B cell (primary cell): ENCODE measurements around the gene SLITRK2. TPM values are rescaled to one million over a fixed set of nuclear protein-coding genes. Genes with fewer than 3 reads are reported as not detected.

ENCODE experiments used
- ATAC-seq: fragments of 200-7000 bp; cut with Tn5 transposase; one replicate; pipeline ENCODE4 v1.10.0; 2021; ENCODE audit warnings: low read depth, mild to moderate bottlenecking, moderate number of reproducible peaks, moderate library complexity
- CTCF ChIA-PET: fragments of 350-600 bp; sonication (Branson Sonifier 250); formaldehyde crosslinking; loops from one replicate; lab custom pipeline; 2021; ENCODE audit warnings: antibody characterized with exemption, inconsistent platforms; lab: Charles Lee
- POLR2A ChIA-PET: fragments of 350-600 bp; sonication (Branson Sonifier 250); formaldehyde crosslinking; loops from one replicate; lab custom pipeline; 2021; ENCODE audit warnings: antibody characterized with exemption; lab: Charles Lee
- DNase-seq: peaks from one replicate; pipeline ENCODE4 v3.0.0; 2013
- H2AFZ ChIP-seq: 2 replicates; pipeline ENCODE4 v1.6.1; 2012; ENCODE audit warnings: mild to moderate bottlenecking, low read depth, low read length; ENCODE audit not compliant: insufficient read depth, poor library complexity, severe bottlenecking
- H3K27ac ChIP-seq, 2 donors: 1 replicate in 1 of 2; 2 replicates in 1 of 2; pipeline ENCODE4 v1.5.1; 2012 to 2013; ENCODE audit warnings: low read length in 2 of 2, mild to moderate bottlenecking in 2 of 2, moderate library complexity in 1 of 2
- H3K27me3 ChIP-seq, 4 experiments: fragments of 200-600 bp in 1 of 4; sonication (generic) in 1 of 4; replicated peaks in 1 of 4; 1 replicate in 2 of 4; 2 replicates in 2 of 4; pipeline versions ENCODE4 v1.6.1 to v1.7.0; 2013 to 2016; ENCODE audit warnings: low read length in 3 of 4, mild to moderate bottlenecking in 2 of 4, mixed read lengths in 1 of 4, moderate library complexity in 1 of 4; ENCODE audit not compliant: insufficient read depth in 4 of 4, control insufficient read depth in 3 of 4; ENCODE audit errors: control extremely low read depth in 1 of 4
- H3K36me3 ChIP-seq, 2 experiments: replicated peaks in 1 of 2; 1 replicate in 1 of 2; 2 replicates in 1 of 2; pipeline versions ENCODE4 v1.6.1 to v1.7.1; 2013; ENCODE audit warnings: low read length in 1 of 2; ENCODE audit not compliant: insufficient read depth in 2 of 2, control insufficient read depth in 1 of 2; ENCODE audit errors: control extremely low read depth in 1 of 2, extremely low read depth in 1 of 2
- H3K4me1 ChIP-seq, 2 donors: fragments of 200-600 bp in 1 of 2; sonication (generic) in 1 of 2; 1 replicate in 1 of 2; 2 replicates in 1 of 2; pipeline versions ENCODE4 v1.5.1 to v1.6.1; 2013 to 2017; ENCODE audit warnings: low read length in 2 of 2; ENCODE audit not compliant: control insufficient read depth in 2 of 2, insufficient read depth in 2 of 2
- H3K4me2 ChIP-seq: replicated peaks from 2 replicates; pipeline ENCODE3; 2012; ENCODE audit warnings: mild to moderate bottlenecking, low read depth, low read length; ENCODE audit not compliant: poor library complexity, severe bottlenecking
- H3K4me3 ChIP-seq, 5 experiments: fragments of 200-600 bp in 1 of 5; sonication (generic) in 1 of 5; 1 replicate in 3 of 5; 2 replicates in 2 of 5; pipeline versions ENCODE4 v1.5.1 to v1.7.0; 2011 to 2016; ENCODE audit warnings: low read length in 4 of 5, mild to moderate bottlenecking in 4 of 5, low read depth in 2 of 5, control low read depth in 1 of 5, moderate library complexity in 1 of 5; ENCODE audit not compliant: insufficient read depth in 1 of 5; ENCODE audit errors: control extremely low read depth in 1 of 5, extremely low read depth in 1 of 5
- H3K79me2 ChIP-seq: fragments of 200-600 bp; sonication (generic); one replicate; pipeline ENCODE4 v1.6.0; 2016; ENCODE audit warnings: low read length; ENCODE audit not compliant: control insufficient read depth, insufficient read depth
- H3K9ac ChIP-seq: fragments of 200-600 bp; sonication (generic); 2 replicates; pipeline ENCODE4 v1.6.1; 2017; ENCODE audit warnings: mild to moderate bottlenecking, low read length, moderate library complexity
- H3K9me3 ChIP-seq, 3 donors: one replicate each; pipeline versions ENCODE4 v1.6.1 to v1.7.1; 2013; ENCODE audit warnings: low read length in 2 of 3; ENCODE audit not compliant: control insufficient read depth in 2 of 3, insufficient read depth in 1 of 3; ENCODE audit errors: control extremely low read depth in 1 of 3
- H4K20me1 ChIP-seq: 2 replicates; pipeline ENCODE4 v1.6.0; 2012; ENCODE audit warnings: mild to moderate bottlenecking, low read length; ENCODE audit not compliant: insufficient read depth, control insufficient read depth, poor library complexity, severe bottlenecking
- H3K27ac Mint-ChIP-seq: one replicate; pipeline ENCODE4 v1.8.0; 2021; ENCODE audit warnings: mixed read lengths
- H3K27me3 Mint-ChIP-seq: one replicate; pipeline ENCODE4 v1.8.0; 2021; ENCODE audit warnings: mixed read lengths
- H3K4me1 Mint-ChIP-seq: one replicate; pipeline ENCODE4 v1.8.0; 2021; ENCODE audit warnings: mixed read lengths
- H3K4me3 Mint-ChIP-seq: one replicate; pipeline ENCODE4 v1.8.0; 2021; ENCODE audit warnings: mixed read lengths
- H3K9me3 Mint-ChIP-seq: one replicate; pipeline ENCODE4 v1.8.0; 2022; ENCODE audit warnings: mixed read lengths; ENCODE audit not compliant: insufficient read depth
- EZH2 ChIP-seq: IDR thresholded peaks from 2 replicates; pipeline ENCODE4 v1.6.1; 2012; ENCODE audit warnings: borderline replicate concordance, low read depth, mild to moderate bottlenecking, moderate library complexity, low read length; ENCODE audit not compliant: insufficient read depth, poor library complexity, severe bottlenecking
- WGBS: methylation state at CpG from one replicate; pipeline ENCODE4 v1.1.5; 2013; ENCODE audit warnings: missing lambda C conversion rate; ENCODE audit not compliant: insufficient coverage; 5-methylcytosine and 5-hydroxymethylcytosine counted together
- intact Hi-C: fragments of 100-400 bp; cut with micrococcal nuclease; formaldehyde crosslinking; loops from one replicate; pipeline ENCODE4 v1.10.0; 2022
- polyA plus RNA-seq: library from polyadenylated mRNA; depleted of rRNA; stranded (reverse); fragments of >200 nt; gene quantifications from 2 replicates; pipeline ENCODE4 v1.2.3, GENCODE V29; 2012
- small RNA-seq: library from RNA; depleted of rRNA; stranded (forward); fragments of <200 nt; gene quantifications from one replicate; pipeline ENCODE3, GENCODE V24; 2012; ENCODE audit warnings: low replicate concordance, low read depth; ENCODE audit not compliant: insufficient read length
- total RNA-seq, 2 donors: library from RNA; stranded (reverse); fragments of 120-200 nt in 1 of 2; gene quantifications; 1 replicate in 1 of 2; 2 replicates in 1 of 2; pipeline versions ENCODE4 v1.2.3 to v1.2.4, GENCODE V29; 2013 to 2022
- TF ChIP-seq, protein P1 (sequence below): fragments of 200-600 bp; IDR thresholded peaks from one replicate; pipeline ENCODE4 v1.8.0; 2022; ENCODE audit warnings: antibody characterized with exemption, mild to moderate bottlenecking

The SLITRK2 gene
- total and polyA plus RNA-seq, 2 donors (not counting 1 experiment from before 2014, with no cell fraction given), result not detected

DNA sequence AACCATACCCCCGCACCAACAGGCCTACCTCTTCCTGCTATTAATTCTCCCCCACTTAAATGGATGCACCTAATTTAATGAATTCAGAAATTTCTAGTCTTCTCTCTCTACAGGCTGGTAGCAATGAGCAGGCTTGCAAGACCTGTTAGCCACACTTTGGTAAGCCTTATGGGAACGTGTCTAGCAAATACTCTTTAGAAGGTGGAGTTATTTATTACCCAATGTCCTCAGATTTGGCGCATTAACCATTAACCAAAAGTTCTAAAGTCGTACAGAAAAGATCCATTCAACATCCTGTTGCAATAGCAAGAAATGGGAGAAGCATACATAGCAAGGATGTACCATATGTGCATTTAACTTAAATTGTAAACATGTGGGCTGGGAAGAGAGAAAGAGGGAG lies 47.5 kb downstream of the SLITRK2 start:
- DNase-seq (no peak), ATAC-seq (no peak)
- Mint-ChIP-seq H3K27ac (no peak overlapping the region), H3K9me3 (peaks cover 3% of the 10 kb centered on the region), H3K4me3 (no peak overlapping the region), H3K27me3 (no peaks in the 10 kb centered on the region), H3K4me1 (no peaks in the 10 kb centered on the region)
- intact Hi-C loops, result no loop called here
- no peaks in the 10 kb centered on the region for H3K36me3 ChIP-seq
- no peaks in the 10 kb centered on the region for H4K20me1 ChIP-seq
- no peak overlapping the region for H3K27ac ChIP-seq
- no peak overlapping the region for H3K9ac ChIP-seq
- H3K79me2 ChIP-seq, result no peaks in the 10 kb centered on the region
- CTCF ChIA-PET, result no interaction called here
- H3K4me2 ChIP-seq, result no peak overlapping the region
- no peaks in the 10 kb centered on the region for H3K4me1 ChIP-seq
- H2AFZ ChIP-seq, result no peak overlapping the region
- whole genome bisulfite sequencing, result no CpG with 5 or more reads among the region's 4 CpGs
- no peak overlapping the region for H3K4me3 ChIP-seq
- TF ChIP-seq, protein P1, sequence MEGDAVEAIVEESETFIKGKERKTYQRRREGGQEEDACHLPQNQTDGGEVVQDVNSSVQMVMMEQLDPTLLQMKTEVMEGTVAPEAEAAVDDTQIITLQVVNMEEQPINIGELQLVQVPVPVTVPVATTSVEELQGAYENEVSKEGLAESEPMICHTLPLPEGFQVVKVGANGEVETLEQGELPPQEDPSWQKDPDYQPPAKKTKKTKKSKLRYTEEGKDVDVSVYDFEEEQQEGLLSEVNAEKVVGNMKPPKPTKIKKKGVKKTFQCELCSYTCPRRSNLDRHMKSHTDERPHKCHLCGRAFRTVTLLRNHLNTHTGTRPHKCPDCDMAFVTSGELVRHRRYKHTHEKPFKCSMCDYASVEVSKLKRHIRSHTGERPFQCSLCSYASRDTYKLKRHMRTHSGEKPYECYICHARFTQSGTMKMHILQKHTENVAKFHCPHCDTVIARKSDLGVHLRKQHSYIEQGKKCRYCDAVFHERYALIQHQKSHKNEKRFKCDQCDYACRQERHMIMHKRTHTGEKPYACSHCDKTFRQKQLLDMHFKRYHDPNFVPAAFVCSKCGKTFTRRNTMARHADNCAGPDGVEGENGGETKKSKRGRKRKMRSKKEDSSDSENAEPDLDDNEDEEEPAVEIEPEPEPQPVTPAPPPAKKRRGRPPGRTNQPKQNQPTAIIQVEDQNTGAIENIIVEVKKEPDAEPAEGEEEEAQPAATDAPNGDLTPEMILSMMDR, result no peak
- TF ChIP-seq EZH2, result no peak
- no peaks in the 10 kb centered on the region for H3K27me3 ChIP-seq
- H3K9me3 ChIP-seq, result no peaks in the 10 kb centered on the region
- POLR2A ChIA-PET, result no interaction called here

Small RNA genes within 50 kb of the gene (small RNA-seq; reads per million reads assigned to genes)
- not detected for gene AL109653.1
